ENCODE data around the gene ADAMTS9.

GRCh38 chr3:64717411-64717810 is 29.6 kb upstream of the ADAMTS9 start:
- TF ChIP-seq CTCF (IDR thresholded peaks at IDR 0.05) = no peak
- TF ChIP-seq POLR2A (IDR thresholded peaks at IDR 0.05) = no peak
- TF ChIP-seq POLR2AphosphoS5 (IDR thresholded peaks at IDR 0.05) = no peak
